ENCODE results near the gene GPSM3.

DNA sequence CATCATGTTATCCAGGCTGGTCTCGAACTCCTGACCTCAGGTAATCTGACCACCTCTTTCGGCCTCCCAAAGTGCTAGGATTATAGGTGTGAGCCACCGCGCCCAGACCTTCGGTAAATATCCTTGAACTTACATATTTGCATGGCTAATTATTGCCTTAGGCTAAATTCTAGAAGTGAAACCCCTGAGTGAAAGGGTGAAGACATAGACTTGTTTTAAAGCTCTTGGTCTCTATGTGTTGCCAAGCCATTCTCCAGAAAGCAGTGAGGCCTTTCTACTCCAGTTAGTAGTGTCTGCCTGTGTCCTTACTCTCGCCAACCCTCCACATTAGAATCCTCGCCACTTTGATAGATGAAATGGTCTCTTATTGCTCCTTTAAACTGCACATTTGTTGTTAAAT lies 34.0 kb upstream of the GPSM3 start:
- TF ChIP-seq SIN3A (IDR thresholded peaks at IDR 0.05; ENCODE audit: borderline replicate concordance, insufficient read depth, low read length) (no peak), POLR2AphosphoS5 (IDR thresholded peaks at IDR 0.05; ENCODE audit: low read depth, low read length) (no peak), TAF1 (IDR thresholded peaks at IDR 0.05; ENCODE audit: borderline replicate concordance, insufficient read depth, low read length) (no peak)
- TF ChIP-seq, protein P1, sequence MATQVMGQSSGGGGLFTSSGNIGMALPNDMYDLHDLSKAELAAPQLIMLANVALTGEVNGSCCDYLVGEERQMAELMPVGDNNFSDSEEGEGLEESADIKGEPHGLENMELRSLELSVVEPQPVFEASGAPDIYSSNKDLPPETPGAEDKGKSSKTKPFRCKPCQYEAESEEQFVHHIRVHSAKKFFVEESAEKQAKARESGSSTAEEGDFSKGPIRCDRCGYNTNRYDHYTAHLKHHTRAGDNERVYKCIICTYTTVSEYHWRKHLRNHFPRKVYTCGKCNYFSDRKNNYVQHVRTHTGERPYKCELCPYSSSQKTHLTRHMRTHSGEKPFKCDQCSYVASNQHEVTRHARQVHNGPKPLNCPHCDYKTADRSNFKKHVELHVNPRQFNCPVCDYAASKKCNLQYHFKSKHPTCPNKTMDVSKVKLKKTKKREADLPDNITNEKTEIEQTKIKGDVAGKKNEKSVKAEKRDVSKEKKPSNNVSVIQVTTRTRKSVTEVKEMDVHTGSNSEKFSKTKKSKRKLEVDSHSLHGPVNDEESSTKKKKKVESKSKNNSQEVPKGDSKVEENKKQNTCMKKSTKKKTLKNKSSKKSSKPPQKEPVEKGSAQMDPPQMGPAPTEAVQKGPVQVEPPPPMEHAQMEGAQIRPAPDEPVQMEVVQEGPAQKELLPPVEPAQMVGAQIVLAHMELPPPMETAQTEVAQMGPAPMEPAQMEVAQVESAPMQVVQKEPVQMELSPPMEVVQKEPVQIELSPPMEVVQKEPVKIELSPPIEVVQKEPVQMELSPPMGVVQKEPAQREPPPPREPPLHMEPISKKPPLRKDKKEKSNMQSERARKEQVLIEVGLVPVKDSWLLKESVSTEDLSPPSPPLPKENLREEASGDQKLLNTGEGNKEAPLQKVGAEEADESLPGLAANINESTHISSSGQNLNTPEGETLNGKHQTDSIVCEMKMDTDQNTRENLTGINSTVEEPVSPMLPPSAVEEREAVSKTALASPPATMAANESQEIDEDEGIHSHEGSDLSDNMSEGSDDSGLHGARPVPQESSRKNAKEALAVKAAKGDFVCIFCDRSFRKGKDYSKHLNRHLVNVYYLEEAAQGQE (IDR thresholded peaks at IDR 0.05; ENCODE audit: insufficient read depth in 1 of 2, low read depth in 2 of 2, low read length in 2 of 2) = no peak

All from PFSK-1 (cell line).